SIG-M5 (cell line): ENCODE results near the gene SIGLEC7.
"Not testable (repeated sequence)": the region's sequence is repeated elsewhere in the genome, so short reads cannot be mapped to it uniquely, and the experiment has no call there.

ENCODE experiments used
- DNase-seq: peaks from one replicate; lab custom pipeline; 2025; lab: John Stamatoyannopoulos, UW

Gene SIGLEC7

DNA sequence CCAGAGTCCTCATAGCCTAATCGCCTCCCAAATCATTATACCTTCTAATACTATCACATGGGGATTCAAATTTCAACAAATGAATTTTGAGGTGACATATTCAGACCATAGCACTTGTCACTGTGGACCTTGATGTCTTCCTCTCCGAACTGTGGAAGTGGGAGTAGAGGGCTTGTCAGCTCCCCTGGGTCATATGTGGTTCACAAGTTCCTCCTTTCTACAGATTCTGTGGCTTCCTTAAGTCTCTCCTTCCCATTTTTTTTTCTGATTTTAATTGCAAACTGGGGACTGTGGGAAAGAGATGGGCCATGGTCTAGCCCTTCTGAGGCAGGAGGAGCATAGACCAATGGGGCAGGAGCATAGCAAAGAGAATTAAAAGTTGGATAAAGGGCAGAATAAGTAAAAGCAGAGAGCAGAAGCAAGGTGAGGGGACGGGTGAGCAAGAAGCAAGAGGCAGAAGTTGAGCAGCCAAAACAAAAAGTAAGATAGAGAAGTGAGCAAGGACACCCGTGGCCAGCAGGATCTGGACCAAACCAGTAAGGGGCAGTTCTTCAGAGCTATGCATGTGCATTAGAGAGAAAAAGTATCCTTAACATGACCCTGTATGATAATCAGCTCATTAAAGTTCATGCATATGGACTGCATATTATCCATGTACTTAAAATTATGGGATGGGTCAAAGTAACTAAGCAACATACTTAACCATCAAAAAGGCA lies 2.6 kb upstream of the SIGLEC7 start:
- DNase-seq, result peak; percentile 45

- DNase-seq, result no peak
These were observed 1.7 kb upstream of the SIGLEC7 start for GRCh38 chr19:51140441-51140840.

DNA sequence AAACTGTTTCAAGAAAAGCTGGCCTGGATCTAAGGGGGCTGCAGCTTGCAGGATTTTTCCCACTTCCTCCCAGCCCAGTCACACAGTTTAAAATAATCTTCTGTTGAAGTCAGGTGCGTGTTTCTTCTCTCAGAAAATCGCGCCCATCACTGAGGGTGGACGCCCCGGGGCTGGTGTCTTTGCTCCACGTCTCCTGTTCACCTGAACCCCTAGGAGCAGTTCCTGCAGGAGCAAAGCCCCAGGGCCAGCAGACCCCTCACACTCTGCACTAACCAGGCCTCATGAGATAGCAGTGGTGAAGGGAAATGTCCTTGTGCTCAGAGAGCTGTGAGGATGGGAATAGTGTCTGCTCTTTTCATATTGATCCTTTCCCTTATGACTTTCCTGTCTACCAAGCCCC lies 920 bp upstream of the SIGLEC7 start:
- DNase-seq, result no peak

DNA sequence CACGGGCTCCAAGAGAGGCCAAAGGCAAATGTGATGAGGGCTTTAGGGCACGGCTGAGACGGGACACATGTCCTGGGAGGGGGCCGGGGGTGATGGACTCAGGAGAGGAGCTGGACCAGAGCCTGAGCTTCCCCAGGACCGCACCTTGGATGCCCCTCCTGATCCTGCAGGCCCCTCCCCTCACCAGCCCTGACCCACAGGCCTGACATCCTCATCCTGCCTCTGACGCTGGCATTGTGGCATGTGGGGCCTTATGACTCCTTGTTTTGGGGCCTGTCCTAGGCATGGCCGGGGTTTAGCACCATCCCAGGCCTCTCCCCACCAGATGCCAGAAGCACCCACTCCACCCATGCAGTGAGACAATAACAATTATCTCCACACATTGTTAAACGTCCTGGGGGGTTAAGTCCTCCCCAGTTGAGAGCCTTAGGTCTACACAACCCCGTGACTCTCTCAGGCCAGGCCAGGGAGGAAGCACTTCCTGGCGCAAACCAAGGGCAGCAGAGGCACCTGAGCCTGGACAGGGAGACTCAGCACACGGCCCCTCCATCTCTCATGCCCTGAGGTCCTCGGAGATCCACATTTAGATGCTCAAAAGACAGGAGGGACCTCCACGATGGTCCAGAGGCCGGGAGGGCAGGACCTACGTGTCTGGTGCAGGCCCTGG lies 841 bp downstream of the SIGLEC7 start:
- not testable (repeated sequence) for DNase-seq

- no peak for DNase-seq
These were observed 1.4 kb downstream of the SIGLEC7 start for GRCh38 chr19:51143486-51143885.

- no peak for DNase-seq
These were observed 2.5 kb downstream of the SIGLEC7 start for GRCh38 chr19:51144482-51145045.

GRCh38 chr19:51145916-51146493 lies 3.9 kb downstream of the SIGLEC7 start:
- DNase-seq, result no peak

DNA sequence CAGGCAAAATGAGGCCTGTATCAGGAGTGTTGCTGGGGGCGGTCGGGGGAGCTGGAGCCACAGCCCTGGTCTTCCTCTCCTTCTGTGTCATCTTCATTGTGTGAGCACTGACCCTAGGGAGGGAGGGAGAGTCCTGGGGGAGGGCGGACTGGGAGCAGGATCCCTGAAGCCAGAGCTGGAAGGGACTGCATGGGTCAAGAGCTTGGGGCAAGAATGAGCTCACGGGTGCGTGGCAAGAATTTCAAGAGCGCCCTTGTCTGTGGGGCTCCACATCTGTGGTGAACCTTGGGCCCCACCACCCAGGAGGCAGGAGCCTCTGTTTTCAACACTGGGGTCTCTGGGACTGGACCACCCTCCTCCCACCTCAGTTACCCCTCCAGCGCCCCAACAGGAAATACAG lies 4.7 kb downstream of the SIGLEC7 start:
- no peak for DNase-seq

GRCh38 chr19:51147663-51148062 lies 5.6 kb downstream of the SIGLEC7 start:
- no peak for DNase-seq

GRCh38 chr19:51148580-51148979 lies 6.5 kb downstream of the SIGLEC7 start:
- DNase-seq, result no peak

DNA sequence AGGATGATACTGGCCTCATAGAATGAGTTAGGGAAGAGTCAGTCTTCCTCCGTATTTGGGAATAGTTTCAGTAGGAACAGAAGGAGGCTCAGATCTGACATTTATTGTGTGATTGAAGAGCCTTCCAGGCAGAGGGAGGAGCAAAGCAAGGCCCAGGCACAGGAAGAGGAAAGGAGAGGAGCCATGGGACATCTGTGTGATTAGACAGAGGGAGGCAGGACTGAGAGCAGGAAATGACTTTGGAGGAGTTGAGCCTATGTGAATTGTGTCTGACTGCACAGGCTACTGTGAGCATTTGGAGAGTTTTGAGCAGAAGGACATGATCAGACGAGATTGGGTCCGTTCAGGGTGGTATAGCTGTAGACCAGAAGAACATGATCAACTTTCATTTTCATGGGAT lies 8.5 kb downstream of the SIGLEC7 start:
- DNase-seq, result no peak

DNA sequence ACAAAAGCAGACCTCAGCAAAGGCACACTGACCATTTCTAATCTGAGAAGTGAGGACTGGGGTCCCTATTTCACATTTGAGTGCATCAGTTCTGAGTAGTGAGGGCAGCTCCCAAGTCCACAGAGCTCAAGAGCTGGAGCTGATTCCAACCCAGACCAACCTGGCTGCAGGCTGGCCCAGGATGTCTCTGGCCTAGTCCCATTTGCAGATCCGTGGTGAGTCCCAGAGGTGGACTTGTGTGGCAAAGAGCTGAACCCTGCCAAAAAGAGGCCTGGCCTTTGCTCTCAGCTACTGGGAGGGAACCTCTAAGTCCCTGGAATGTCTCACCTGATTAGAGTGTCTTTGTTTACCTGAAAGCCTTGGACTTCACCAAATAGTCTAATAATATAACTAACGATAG lies 14.6 kb downstream of the SIGLEC7 start:
- no peak for DNase-seq

DNA sequence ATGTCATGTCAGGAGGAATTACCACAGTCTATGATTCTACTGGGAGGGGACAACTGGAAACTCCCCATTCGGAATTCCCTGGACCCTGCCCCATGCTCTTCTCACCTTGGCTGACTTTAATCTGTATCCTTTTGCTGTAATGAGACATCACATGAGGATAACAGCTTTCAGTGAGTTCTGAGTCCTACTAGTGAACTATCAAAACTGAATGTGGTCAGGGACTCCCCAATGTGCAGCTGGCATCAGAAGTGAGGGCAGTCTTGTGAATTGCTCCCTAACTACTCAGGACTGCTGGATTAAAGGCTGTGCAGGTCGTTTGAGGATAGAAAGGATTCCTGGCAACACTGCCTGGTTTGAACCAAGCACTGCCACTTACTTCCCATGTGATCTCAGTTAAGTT lies 15.2 kb downstream of the SIGLEC7 start:
- no peak for DNase-seq

DNA sequence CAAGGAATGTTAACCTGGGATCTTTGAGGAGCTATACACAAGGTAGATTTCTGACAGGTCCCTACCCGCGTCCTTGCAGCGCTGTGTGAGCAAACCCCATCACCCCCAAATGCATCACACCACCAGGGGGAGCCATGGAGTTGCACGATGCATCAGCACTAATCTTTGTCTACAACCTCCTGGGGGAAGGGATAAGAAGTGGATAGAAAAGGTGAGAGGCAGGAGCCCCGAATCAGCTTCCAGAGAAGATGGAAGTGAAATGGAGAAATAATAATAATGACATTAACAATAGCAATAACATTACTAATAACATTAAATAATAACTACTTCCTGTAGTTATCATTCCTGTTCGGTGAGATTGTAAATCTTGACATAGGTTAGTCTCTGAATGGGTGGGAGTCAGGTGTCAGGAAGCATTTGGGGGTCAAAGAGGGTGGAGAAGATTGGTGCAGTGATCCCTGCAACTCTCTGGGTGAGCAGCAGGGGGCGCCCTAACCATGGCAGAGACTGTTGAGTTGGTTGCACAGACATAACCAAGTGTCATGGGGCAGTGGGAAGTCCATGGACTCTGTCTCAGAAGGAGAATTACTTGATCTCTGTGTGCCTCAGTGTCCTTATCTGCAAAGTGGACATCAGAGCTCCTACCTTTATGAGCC lies 16.5 kb downstream of the SIGLEC7 start:
- no peak for DNase-seq

- no peak for DNase-seq
These were observed 17.6 kb downstream of the SIGLEC7 start for GRCh38 chr19:51159656-51160055.

GRCh38 chr19:51161266-51161665 lies 19.2 kb downstream of the SIGLEC7 start:
- DNase-seq, result no peak

DNA sequence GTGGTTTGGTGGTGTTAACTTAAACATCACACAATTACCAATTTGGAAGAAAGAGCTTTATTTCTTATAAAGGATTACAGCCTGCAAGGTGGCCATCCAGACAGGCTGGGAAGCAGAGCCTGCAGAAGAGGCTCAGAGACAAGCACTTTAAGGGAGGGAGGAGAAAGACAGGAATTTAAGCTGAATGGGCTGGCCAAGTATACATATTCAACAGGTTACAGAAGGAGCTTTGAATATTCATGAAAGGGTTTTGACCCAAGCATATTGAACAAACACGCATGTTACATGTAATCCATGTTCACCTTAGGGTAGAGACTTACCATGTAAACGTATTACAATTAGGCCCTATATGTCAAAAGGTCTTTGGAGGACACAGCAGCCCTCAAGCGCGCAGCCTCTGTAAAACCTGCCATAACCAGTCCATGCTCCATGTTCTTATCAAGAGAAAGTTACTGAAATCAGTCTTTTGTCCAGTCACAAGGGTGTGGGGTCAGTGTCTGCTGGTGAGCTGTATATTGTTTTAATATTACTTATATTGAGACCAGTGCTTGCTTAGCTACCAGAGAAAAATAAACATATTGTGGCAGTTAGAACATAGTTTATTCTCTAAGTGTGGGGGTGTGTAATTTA lies 19.9 kb downstream of the SIGLEC7 start:
- no peak for DNase-seq

DNA sequence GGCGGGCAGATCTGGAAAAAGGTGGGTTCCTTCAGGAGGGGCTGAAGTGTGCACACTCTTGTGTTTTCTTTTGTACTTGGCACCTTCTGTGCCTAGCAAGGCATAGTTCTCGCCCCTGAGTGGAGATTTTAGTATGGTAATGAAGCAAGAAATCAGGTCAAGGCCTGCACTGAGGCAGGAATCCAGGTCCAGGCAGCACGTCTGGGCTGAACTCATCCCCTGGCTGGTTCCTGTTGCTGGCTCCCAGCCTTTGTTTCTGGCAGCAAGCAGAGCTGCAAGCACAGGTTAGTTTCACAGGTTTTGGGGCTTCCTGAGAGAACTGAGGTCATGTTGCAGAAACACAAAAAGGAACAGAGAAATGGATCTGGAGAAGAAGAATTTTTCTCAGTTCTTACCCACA lies 21.2 kb downstream of the SIGLEC7 start:
- no peak for DNase-seq

GRCh38 chr19:51164215-51164614 lies 22.1 kb downstream of the SIGLEC7 start:
- no peak for DNase-seq

DNA sequence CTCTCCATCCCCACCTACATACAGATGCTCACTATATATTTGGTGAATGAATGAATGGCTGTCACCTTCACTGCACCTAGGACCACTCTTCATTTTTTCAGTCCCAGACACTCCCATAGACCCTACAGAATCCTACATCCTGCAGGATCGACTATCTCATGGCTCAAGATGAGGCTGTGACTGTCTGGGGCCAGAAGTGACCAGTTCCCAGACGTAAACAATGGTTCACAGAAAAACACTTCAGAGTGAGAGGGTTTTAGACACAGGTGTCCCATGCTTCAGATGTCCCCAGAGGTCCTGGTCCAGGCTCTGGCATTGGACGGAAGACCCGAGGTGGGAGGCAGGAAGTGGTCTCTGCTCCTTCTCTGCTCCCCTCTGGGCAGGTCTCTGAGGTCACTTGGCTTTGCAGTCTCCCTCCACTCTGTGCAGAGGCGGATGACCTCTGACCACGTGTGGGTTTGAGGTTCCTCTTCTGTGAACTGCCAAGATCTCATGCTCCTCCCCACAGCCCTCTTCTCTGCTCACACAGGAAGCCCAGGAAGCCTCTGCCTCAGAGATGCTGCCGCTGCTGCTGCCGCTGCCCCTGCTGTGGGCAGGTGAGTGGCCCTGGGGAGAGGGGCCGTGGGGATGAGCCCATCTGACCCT lies 24.9 kb downstream of the SIGLEC7 start:
- no peak for DNase-seq

DNA sequence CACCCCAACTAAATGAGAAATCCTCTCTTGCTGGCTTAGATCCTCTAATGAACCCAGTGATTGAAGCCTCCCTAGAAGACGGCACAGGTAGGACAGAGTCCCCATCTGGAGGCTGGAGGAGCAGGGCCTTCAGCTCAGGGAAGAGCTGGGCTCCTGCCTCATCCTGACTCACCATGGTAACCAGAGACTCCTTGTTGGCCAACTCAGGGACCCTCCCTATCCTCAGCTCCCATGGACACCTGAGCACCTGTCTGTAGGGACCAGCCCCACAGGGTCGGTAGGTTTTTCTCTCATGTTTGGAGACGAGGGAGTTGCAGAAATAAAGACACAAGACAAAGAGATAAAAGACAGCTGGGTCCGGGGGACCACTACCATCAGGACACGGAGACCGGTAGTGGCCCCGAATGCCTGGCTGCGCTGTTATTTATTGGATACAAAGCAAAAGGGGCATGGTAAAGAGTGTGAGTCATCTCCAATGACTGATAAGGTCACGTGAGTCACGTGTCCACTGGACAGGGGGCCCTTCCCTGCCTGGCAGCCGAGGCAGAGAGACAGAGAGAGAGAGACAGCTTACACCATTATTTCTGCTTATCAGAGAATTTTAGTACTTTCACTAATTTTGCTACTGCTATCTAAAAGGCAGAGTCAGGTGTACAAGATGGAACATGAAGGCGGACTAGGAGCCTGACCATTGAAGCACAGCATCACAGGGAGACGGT lies 26.6 kb downstream of the SIGLEC7 start:
- DNase-seq, result no peak
